GM12878 (cell line): ENCODE measurements around the gene PTGDR2. TPM values are rescaled to one million over a fixed set of nuclear protein-coding genes. Genes with fewer than 3 reads are reported as not detected.

Source experiments
- ATAC-seq: fragments of 200-7000 bp; cut with Tn5 transposase; 3 replicates; pipeline ENCODE4 v1.9.1; 2020; ENCODE audit warnings: mild to moderate bottlenecking, moderate library complexity
- BruUV-seq: library from RNA; stranded (reverse); fragments of 400-500 nt; replicated peaks from 2 replicates; lab custom pipeline; 2021; lab: Mats Ljungman, UMichigan
- CTCF ChIA-PET: fragments of 300-600 bp; sonication (Branson Sonifier 250); formaldehyde crosslinking; extraction: SDS; loops from one replicate; lab custom pipeline; 2021; ENCODE audit warnings: inconsistent platforms; lab: Yijun Ruan, JAX
- POLR2A ChIA-PET: fragments of 350-600 bp; formaldehyde crosslinking; extraction: SDS; loops from one replicate; lab custom pipeline; 2021; ENCODE audit warnings: inconsistent platforms; lab: Charles Lee
- RAD21 ChIA-PET: fragments of 300-600 bp; sonication (Branson Sonifier 250); formaldehyde crosslinking; loops from one replicate; lab custom pipeline; 2023; ENCODE audit warnings: antibody characterized with exemption; ENCODE audit not compliant: unreplicated experiment; lab: Charles Lee
- SMC1A ChIA-PET: fragments of 300-600 bp; sonication (Branson Sonifier 250); formaldehyde crosslinking; loops from one replicate; lab custom pipeline; 2023; ENCODE audit not compliant: unreplicated experiment, uncharacterized antibody; lab: Charles Lee
- DNase-seq: peaks from one replicate; pipeline ENCODE4 v3.0.0-alpha.2; 2011; ENCODE audit warnings: low read depth, low spot score
- FAIRE-seq: peaks from 3 replicates; lab custom pipeline; 2011; peaks lifted over from hg19 to GRCh38; lab: Jason Lieb, UNC
- H2AFZ ChIP-seq: 2 replicates; pipeline ENCODE4 v1.6.0; 2011; ENCODE audit warnings: low read depth, low read length, control low read depth; ENCODE audit not compliant: control insufficient read depth
- H3K27ac ChIP-seq: 2 replicates; pipeline ENCODE4 v1.5.1; 2011; ENCODE audit warnings: control low read depth; ENCODE audit not compliant: control insufficient read depth, insufficient read depth
- H3K27me3 ChIP-seq, 2 experiments: replicated peaks in 1 of 2; 2 replicates each; pipeline versions ENCODE4 v1.6.0 to v1.6.1; 2011; ENCODE audit warnings: low read length in 1 of 2; ENCODE audit not compliant: control insufficient read depth in 2 of 2, insufficient read depth in 2 of 2
- H3K36me3 ChIP-seq, 2 experiments: 2 replicates each; pipeline ENCODE4 v1.5.1; 2011; ENCODE audit warnings: low read length in 1 of 2; ENCODE audit not compliant: control insufficient read depth in 2 of 2, insufficient read depth in 2 of 2
- H3K4me1 ChIP-seq: 2 replicates; pipeline ENCODE4 v1.6.1; 2011; ENCODE audit warnings: mild to moderate bottlenecking, low read length, moderate library complexity, mixed read lengths; ENCODE audit not compliant: control insufficient read depth, insufficient read depth
- H3K4me2 ChIP-seq: 2 replicates; pipeline ENCODE4 v1.6.0; 2011; ENCODE audit warnings: control low read depth; ENCODE audit not compliant: control insufficient read depth, insufficient read depth
- H3K4me3 ChIP-seq: fragments of 200-600 bp; sonication (generic); 2 replicates; pipeline ENCODE4 v1.5.1; 2016
- H3K79me2 ChIP-seq: 2 replicates; pipeline ENCODE4 v1.6.0; 2011; ENCODE audit warnings: low read length; ENCODE audit not compliant: control insufficient read depth, insufficient read depth
- H3K9ac ChIP-seq: 2 replicates; pipeline ENCODE4 v1.8.0; 2011; ENCODE audit warnings: low read length, control low read depth, mixed read lengths; ENCODE audit not compliant: control insufficient read depth, insufficient read depth
- H3K9me3 ChIP-seq: replicated peaks from 3 replicates; pipeline ENCODE4 v1.5.1; 2011; ENCODE audit warnings: mild to moderate bottlenecking, low read length; ENCODE audit not compliant: control insufficient read depth, insufficient read depth
- H4K20me1 ChIP-seq: 2 replicates; pipeline ENCODE4 v1.6.0; 2011; ENCODE audit not compliant: control insufficient read depth, insufficient read depth
- ASH2L ChIP-seq: fragments of 300-600, 200-600 bp; sonication (generic); IDR thresholded peaks from 2 replicates; pipeline ENCODE4 v1.6.1; 2017; ENCODE audit warnings: low read depth, mild to moderate bottlenecking, borderline replicate concordance
- BCL3 ChIP-seq: IDR thresholded peaks from 2 replicates; pipeline ENCODE4 v1.6.1; 2011; ENCODE audit warnings: borderline replicate concordance, low read depth, mild to moderate bottlenecking, moderate library complexity, low read length; ENCODE audit not compliant: insufficient read depth, poor library complexity, severe bottlenecking
- FOXK2 ChIP-seq: fragments of 450-650 bp; IDR thresholded peaks from 2 replicates; pipeline ENCODE4 v1.6.1; 2017; ENCODE audit warnings: mild to moderate bottlenecking, moderate library complexity
- HDAC2 ChIP-seq: fragments of 200-600 bp; sonication (generic); IDR thresholded peaks from 2 replicates; pipeline ENCODE4 v1.6.1; 2017
- MAX ChIP-seq: IDR thresholded peaks from 2 replicates; pipeline ENCODE4 v1.6.1; 2012; ENCODE audit warnings: low read depth, low read length, improper control_type of control experiment
- NFXL1 ChIP-seq: fragments of 450-650 bp; IDR thresholded peaks from 2 replicates; pipeline ENCODE4 v1.6.1; 2017; ENCODE audit warnings: antibody characterized with exemption, mild to moderate bottlenecking, borderline replicate concordance
- POLR2AphosphoS2 ChIP-seq: IDR thresholded peaks from 2 replicates; pipeline ENCODE4 v1.6.1; 2011; ENCODE audit warnings: low read depth, mild to moderate bottlenecking, low read length, improper control_type of control experiment, moderate library complexity
- RELA ChIP-seq: fragments of 450-650 bp; IDR thresholded peaks from 2 replicates; pipeline ENCODE4 v1.8.0; 2014; ENCODE audit warnings: borderline replicate concordance; ENCODE audit not compliant: partially characterized antibody
- SREBF1 ChIP-seq: IDR thresholded peaks from 2 replicates; pipeline ENCODE4 v1.6.1; 2012; ENCODE audit warnings: mild to moderate bottlenecking, low read length
- STAT1 ChIP-seq: fragments of 450-650 bp; conservative IDR thresholded peaks from 2 replicates; pipeline ENCODE4 v1.6.1; 2014; ENCODE audit warnings: antibody characterized with exemption, mild to moderate bottlenecking
- ZBED1 ChIP-seq: IDR thresholded peaks from 2 replicates; pipeline ENCODE4 v1.6.1; 2016; ENCODE audit warnings: borderline replicate concordance
- ZBTB11 ChIP-seq: fragments of 450-650 bp; formaldehyde crosslinking; IDR thresholded peaks from 2 replicates; pipeline ENCODE4 v1.5.0; 2022; ENCODE audit warnings: mild to moderate bottlenecking, missing genetic modification characterization
- WGBS: methylation state at CpG from one replicate; pipeline ENCODE4 v1.1.6; 2016; ENCODE audit warnings: low lambda C conversion rate; ENCODE audit not compliant: insufficient replicate concordance, insufficient coverage; ENCODE audit errors: missing lambda C conversion rate; 5-methylcytosine and 5-hydroxymethylcytosine counted together
- in situ Hi-C: fragments of 300-500 bp; cut with MboI; formaldehyde crosslinking; loops from 9 replicates; pipeline ENCODE4 v1.14.3; 2018; ENCODE audit warnings: mixed read lengths
- intact Hi-C: fragments of 100-400 bp; cut with micrococcal nuclease; formaldehyde crosslinking; loops from one replicate; pipeline ENCODE4 v1.14.2; 2022; ENCODE audit not compliant: unreplicated experiment
- polyA plus RNA-seq, 11 experiments: library from polyadenylated mRNA; depleted of rRNA in 4 of 11; unstranded in 6 of 11; stranded (reverse) in 5 of 11; fragments of >200 nt; fragmentation: Nextera tagmentation in 4 of 11; fragmentation: Illumina TruSeq in 1 of 11; extraction: Ambion mirVana in 4 of 11; extraction: Trizol in 1 of 11; gene quantifications; 1 replicate in 1 of 11; 2 replicates in 10 of 11; pipeline versions ENCODE4 v1.2.1 to v1.2.3, GENCODE V29; 2011 to 2016; ENCODE audit warnings: inconsistent platforms in 2 of 11, missing spikeins in 2 of 11, low read depth in 1 of 11
- total RNA-seq, 4 experiments: library from RNA; depleted of rRNA in 3 of 4; stranded (reverse); fragments of >200 nt in 3 of 4; fragmentation: Illumina TruSeq in 1 of 4; extraction: Trizol in 1 of 4; gene quantifications; 2 replicates each; pipeline versions ENCODE4 v1.2.1 to v1.2.3, GENCODE V29; 2013 to 2021
- TF ChIP-seq, protein P1 (sequence below): fragments of 450-650 bp; formaldehyde crosslinking; IDR thresholded peaks from 2 replicates; pipeline ENCODE4 v1.4.0; 2020; ENCODE audit warnings: mild to moderate bottlenecking, moderate library complexity

The PTGDR2 gene
- total and polyA plus RNA-seq, 10 of the 15 experiments (the other 5 are each of a cell fraction or from before 2014, with no cell fraction given): 0.01 to 0.28 (median 0.15) TPM; not detected in 6

GRCh38 chr11:60831501-60832079, 24.2 kb downstream of the PTGDR2 start (continued):
- TF ChIP-seq FOXK2 (no peak), SREBF1 (no peak)
- TF ChIP-seq, all 136 proteins: peak for 3

GRCh38 chr11:60831143-60831500, 24.6 kb downstream of the PTGDR2 start:
- peak; percentile 88 for FAIRE-seq
- Histone ChIP-seq H3K4me1 (no peaks in the 10 kb centered on the region; the same call in 1 of the 2 replicates), H3K27me3 (no peaks in the 10 kb centered on the region; a peak in 2 of 4 replicates), H3K36me3 (no peaks in the 10 kb centered on the region), H3K4me2 (no peak overlapping the region), H3K4me3 (no peak overlapping the region), H3K79me2 (no peaks in the 10 kb centered on the region), H3K27ac (no peak overlapping the region), H3K9me3 (no peaks in the 10 kb centered on the region), H4K20me1 (no peaks in the 10 kb centered on the region), H2AFZ (peak overlapping the region; percentile 60; the same call in 1 of the 2 replicates), H3K9ac (no peak overlapping the region)
- intact Hi-C loops (loop anchor here (1.0 to 2.0 kb wide), 5 partner anchors 56 to 356 kb away; no protein-coding TSS in a partner anchor), in situ Hi-C loops (no loop called here)
- DNase-seq: peak; percentile 26
- WGBS: 19% methylated on average over 8 of the region's 8 CpGs
- POLR2A ChIA-PET: interaction anchor here (0.7 kb wide), 1 partner anchor 423 kb away, joined by 3 read pairs; no protein-coding TSS in a partner anchor
- BruUV-seq: no TSS peak
- RAD21 ChIA-PET: interaction anchor here (0.6 to 4.1 kb wide), 34 partner anchors 9 to 604 kb away, joined by 3 to 46 read pairs (median 5); partner anchors contain the start of genes PRPF19 and TMEM109
- CTCF ChIA-PET: interaction anchor here (0.6 to 7.8 kb wide), 57 partner anchors 9 to 555 kb away, joined by 3 to 135 read pairs (median 5); partner anchors contain the start of genes CCDC86, CD6, MS4A15 and PRPF19
- peak; percentile 98 for ATAC-seq
- SMC1A ChIA-PET: interaction anchor here (0.9 to 5.8 kb wide), 26 partner anchors 9 to 562 kb away, joined by 3 to 57 read pairs (median 5); partner anchors contain the start of genes CD6 and TMEM109
- TF ChIP-seq NFXL1 (no peak), RELA (no peak), POLR2AphosphoS2 (no peak), HDAC2 (no peak), MAX (no peak), ZBTB11 (CRISPR knock-in tag) (no peak), STAT1 (no peak), BCL3 (no peak), ASH2L (no peak), ZBED1 (no peak)
- TF ChIP-seq, protein P1, sequence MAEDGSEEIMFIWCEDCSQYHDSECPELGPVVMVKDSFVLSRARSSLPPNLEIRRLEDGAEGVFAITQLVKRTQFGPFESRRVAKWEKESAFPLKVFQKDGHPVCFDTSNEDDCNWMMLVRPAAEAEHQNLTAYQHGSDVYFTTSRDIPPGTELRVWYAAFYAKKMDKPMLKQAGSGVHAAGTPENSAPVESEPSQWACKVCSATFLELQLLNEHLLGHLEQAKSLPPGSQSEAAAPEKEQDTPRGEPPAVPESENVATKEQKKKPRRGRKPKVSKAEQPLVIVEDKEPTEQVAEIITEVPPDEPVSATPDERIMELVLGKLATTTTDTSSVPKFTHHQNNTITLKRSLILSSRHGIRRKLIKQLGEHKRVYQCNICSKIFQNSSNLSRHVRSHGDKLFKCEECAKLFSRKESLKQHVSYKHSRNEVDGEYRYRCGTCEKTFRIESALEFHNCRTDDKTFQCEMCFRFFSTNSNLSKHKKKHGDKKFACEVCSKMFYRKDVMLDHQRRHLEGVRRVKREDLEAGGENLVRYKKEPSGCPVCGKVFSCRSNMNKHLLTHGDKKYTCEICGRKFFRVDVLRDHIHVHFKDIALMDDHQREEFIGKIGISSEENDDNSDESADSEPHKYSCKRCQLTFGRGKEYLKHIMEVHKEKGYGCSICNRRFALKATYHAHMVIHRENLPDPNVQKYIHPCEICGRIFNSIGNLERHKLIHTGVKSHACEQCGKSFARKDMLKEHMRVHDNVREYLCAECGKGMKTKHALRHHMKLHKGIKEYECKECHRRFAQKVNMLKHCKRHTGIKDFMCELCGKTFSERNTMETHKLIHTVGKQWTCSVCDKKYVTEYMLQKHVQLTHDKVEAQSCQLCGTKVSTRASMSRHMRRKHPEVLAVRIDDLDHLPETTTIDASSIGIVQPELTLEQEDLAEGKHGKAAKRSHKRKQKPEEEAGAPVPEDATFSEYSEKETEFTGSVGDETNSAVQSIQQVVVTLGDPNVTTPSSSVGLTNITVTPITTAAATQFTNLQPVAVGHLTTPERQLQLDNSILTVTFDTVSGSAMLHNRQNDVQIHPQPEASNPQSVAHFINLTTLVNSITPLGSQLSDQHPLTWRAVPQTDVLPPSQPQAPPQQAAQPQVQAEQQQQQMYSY (CRISPR knock-in tag): no peak
